Keratinocyte (primary cell): Measurements from ENCODE around the gene CPHXL. TPM values are rescaled to one million over a fixed set of nuclear protein-coding genes. Genes with fewer than 3 reads are reported as not detected.

Source experiments
- DNase-seq: peaks from one replicate; pipeline ENCODE4 v3.0.0-alpha.2; 2011; ENCODE audit warnings: low read depth, missing footprints, low spot score
- FAIRE-seq: peaks from 2 replicates; lab custom pipeline; 2011; peaks lifted over from hg19 to GRCh38; lab: Jason Lieb, UNC
- H2AFZ ChIP-seq: 2 replicates; pipeline ENCODE4 v1.6.0; 2012; ENCODE audit warnings: low read length, control low read depth, inconsistent platforms; ENCODE audit not compliant: control insufficient read depth
- H3K27ac ChIP-seq: 2 replicates; pipeline ENCODE4 v1.5.1; 2011; ENCODE audit warnings: low read length; ENCODE audit not compliant: control insufficient read depth, insufficient read depth
- H3K27me3 ChIP-seq: 3 replicates; pipeline ENCODE4 v1.6.0; 2011; ENCODE audit warnings: low read length; ENCODE audit not compliant: control insufficient read depth, insufficient read depth; ENCODE audit errors: extremely low read depth
- H3K36me3 ChIP-seq, 2 experiments: 2 replicates in 1 of 2; 3 replicates in 1 of 2; pipeline ENCODE4 v1.5.1; 2011; ENCODE audit warnings: low read length in 2 of 2, mild to moderate bottlenecking in 1 of 2; ENCODE audit not compliant: control insufficient read depth in 2 of 2, insufficient read depth in 2 of 2; ENCODE audit errors: extremely low read depth in 1 of 2
- H3K4me1 ChIP-seq: 3 replicates; pipeline ENCODE4 v1.5.1; 2011; ENCODE audit warnings: low read length; ENCODE audit not compliant: control insufficient read depth, insufficient read depth; ENCODE audit errors: extremely low read depth
- H3K4me2 ChIP-seq: 3 replicates; pipeline ENCODE4 v1.6.0; 2011; ENCODE audit warnings: low read depth, low read length; ENCODE audit not compliant: control insufficient read depth, insufficient read depth; ENCODE audit errors: extremely low read depth
- H3K4me3 ChIP-seq, 3 experiments: fragments of 200-600 bp in 1 of 3; sonication (generic) in 1 of 3; 2 replicates in 2 of 3; 3 replicates in 1 of 3; pipeline ENCODE4 v1.5.1; 2011 to 2016; ENCODE audit warnings: low read length in 3 of 3, mild to moderate bottlenecking in 3 of 3, control low read depth in 2 of 3, inconsistent platforms in 1 of 3, low read depth in 1 of 3, mixed read lengths in 1 of 3, mixed run types in 1 of 3, moderate library complexity in 1 of 3; ENCODE audit not compliant: control insufficient read depth in 2 of 3, insufficient read depth in 2 of 3; ENCODE audit errors: extremely low read depth in 1 of 3
- H3K79me2 ChIP-seq: 2 replicates; pipeline ENCODE4 v1.6.0; 2012; ENCODE audit warnings: low read length; ENCODE audit not compliant: control insufficient read depth, insufficient read depth
- H3K9ac ChIP-seq: 3 replicates; pipeline ENCODE4 v1.6.0; 2011; ENCODE audit warnings: low read length; ENCODE audit not compliant: control insufficient read depth, insufficient read depth; ENCODE audit errors: extremely low read depth
- H3K9me1 ChIP-seq: 3 replicates; pipeline ENCODE4 v1.6.0; 2011; ENCODE audit warnings: low read length; ENCODE audit not compliant: control insufficient read depth, insufficient read depth; ENCODE audit errors: extremely low read depth
- H3K9me3 ChIP-seq: 2 replicates; pipeline ENCODE4 v1.5.1; 2012; ENCODE audit warnings: low read depth, low read length; ENCODE audit not compliant: control insufficient read depth
- H4K20me1 ChIP-seq: 3 replicates; pipeline ENCODE4 v1.6.0; 2011; ENCODE audit warnings: low read length; ENCODE audit not compliant: control insufficient read depth, insufficient read depth; ENCODE audit errors: extremely low read depth
- CTCF ChIP-seq, 3 experiments: IDR thresholded peaks in 1 of 3; conservative IDR thresholded peaks in 1 of 3; optimal IDR thresholded peaks in 1 of 3; 2 replicates in 2 of 3; 3 replicates in 1 of 3; pipeline versions ENCODE3 to v1.5.1; 2011; ENCODE audit warnings: low read length in 3 of 3, mild to moderate bottlenecking in 3 of 3, moderate library complexity in 2 of 3, control low read depth in 1 of 3, inconsistent platforms in 1 of 3; ENCODE audit not compliant: insufficient read depth in 2 of 3; ENCODE audit errors: extremely low read depth in 1 of 3
- EZH2 ChIP-seq: IDR thresholded peaks from one replicate; pipeline ENCODE4 v1.6.1; 2012; ENCODE audit warnings: inconsistent platforms, mild to moderate bottlenecking, low read length, moderate library complexity
- dilution Hi-C: fragments of 300-500 bp; cut with MboI; formaldehyde crosslinking; loops from one replicate; pipeline ENCODE4 v1.7.0; 2020; ENCODE audit warnings: low sequenced_read_pairs; ENCODE audit not compliant: extremely low pct_ligation_motif_present
- polyA plus RNA-seq, 5 experiments: library from polyadenylated mRNA; depleted of rRNA in 3 of 5; stranded (reverse) in 3 of 5; stranded (forward) in 1 of 5; unstranded in 1 of 5; fragments of >200 nt; gene quantifications; 1 replicate in 1 of 5; 2 replicates in 3 of 5; 3 replicates in 1 of 5; pipeline versions ENCODE4 v1.2.1 to v1.2.3, GENCODE V29; 2011 to 2012; ENCODE audit warnings: missing spikeins in 2 of 5, low read depth in 1 of 5, low replicate concordance in 1 of 5

The CPHXL gene
- polyA plus RNA-seq, 1 donor (not counting 4 experiments of a cell fraction or from before 2014, with no cell fraction given): not detected

GRCh38 chr16:75697571-75697970 is 28.7 kb downstream of the CPHXL start:
- H3K4me3 ChIP-seq: no peak overlapping the region
- no peaks in the 10 kb centered on the region for H4K20me1 ChIP-seq
- no peak overlapping the region for H2AFZ ChIP-seq
- H3K27ac ChIP-seq: no peak overlapping the region
- H3K9ac ChIP-seq: no peak overlapping the region
- no peaks in the 10 kb centered on the region for H3K9me3 ChIP-seq
- DNase-seq (no peak), FAIRE-seq (no peak)
- dilution Hi-C loops: no loop called here
- H3K4me1 ChIP-seq: no peaks in the 10 kb centered on the region
- no peaks in the 10 kb centered on the region for H3K27me3 ChIP-seq
- no peak for TF ChIP-seq CTCF (optimal IDR thresholded peaks at IDR 0.05 in 1 of 3, IDR thresholded peaks at IDR 0.05 in 1 of 3, conservative IDR thresholded peaks at IDR 0.05 in 1 of 3; ENCODE audit: extremely low read depth in 1 of 3, insufficient read depth in 2 of 3, low read length in 3 of 3)
- no peak for TF ChIP-seq EZH2
- H3K79me2 ChIP-seq: no peaks in the 10 kb centered on the region
- H3K4me2 ChIP-seq: no peak overlapping the region
- H3K9me1 ChIP-seq: no peaks in the 10 kb centered on the region
- H3K36me3 ChIP-seq: no peaks in the 10 kb centered on the region

- H2AFZ ChIP-seq: no peak overlapping the region
- H3K4me3 ChIP-seq: no peak overlapping the region
- H3K9me3 ChIP-seq: no peaks in the 10 kb centered on the region
- H3K27me3 ChIP-seq: no peaks in the 10 kb centered on the region
- H4K20me1 ChIP-seq: no peaks in the 10 kb centered on the region
- no peak overlapping the region for H3K9ac ChIP-seq
- H3K36me3 ChIP-seq: no peaks in the 10 kb centered on the region
- FAIRE-seq (no peak), DNase-seq (no peak)
- no peaks in the 10 kb centered on the region for H3K79me2 ChIP-seq
- no peaks in the 10 kb centered on the region for H3K9me1 ChIP-seq
- H3K4me1 ChIP-seq: no peaks in the 10 kb centered on the region
- no peak overlapping the region for H3K4me2 ChIP-seq
- no peak overlapping the region for H3K27ac ChIP-seq
- TF ChIP-seq CTCF (optimal IDR thresholded peaks at IDR 0.05 in 1 of 3, IDR thresholded peaks at IDR 0.05 in 1 of 3, conservative IDR thresholded peaks at IDR 0.05 in 1 of 3; ENCODE audit: extremely low read depth in 1 of 3, insufficient read depth in 2 of 3, low read length in 3 of 3): no peak
- TF ChIP-seq EZH2: no peak
- dilution Hi-C loops: no loop called here
Observed at GRCh38 chr16:75695708-75696107, 30.6 kb downstream of the CPHXL start.
